GM20000 (cell line): ENCODE measurements around the gene ADAD2.
"Not testable (repeated sequence)": the region's sequence is repeated elsewhere in the genome, so short reads cannot be mapped to it uniquely, and the experiment has no call there.

Experiments
- DNase-seq: peaks from one replicate; pipeline ENCODE4 v3.0.0; 2012; ENCODE audit warnings: low spot score
- CTCF ChIP-seq: IDR thresholded peaks from 2 replicates; pipeline ENCODE4 v1.5.1; 2012; ENCODE audit warnings: mild to moderate bottlenecking, control low read depth; ENCODE audit errors: extremely low read depth, missing control alignments

ADAD2 gene

GRCh38 chr16:84197466-84198128 is 6.6 kb downstream of the ADAD2 start:
- DNase-seq: no peak

GRCh38 chr16:84198401-84198800 is 7.4 kb downstream of the ADAD2 start:
- DNase-seq: no peak
- no peak for TF ChIP-seq CTCF

More at GRCh38 chr16:84197466-84198128, 6.6 kb downstream of the ADAD2 start:
- TF ChIP-seq CTCF: no peak

GRCh38 chr16:84199097-84199496 is 8.1 kb downstream of the ADAD2 start:
- DNase-seq: no peak
- TF ChIP-seq CTCF: no peak

GRCh38 chr16:84199861-84200260 is 8.9 kb downstream of the ADAD2 start:
- no peak for TF ChIP-seq CTCF
- no peak for DNase-seq

GRCh38 chr16:84204551-84204950 is 13.6 kb downstream of the ADAD2 start:
- DNase-seq: not testable (repeated sequence)

- DNase-seq: not testable (repeated sequence)
Observed at GRCh38 chr16:84205123-84205522, 14.2 kb downstream of the ADAD2 start.

- no peak for DNase-seq
- TF ChIP-seq CTCF: no peak
Observed at GRCh38 chr16:84205976-84206691, 15.2 kb downstream of the ADAD2 start.

GRCh38 chr16:84207251-84207650 is 16.3 kb downstream of the ADAD2 start:
- DNase-seq: no peak
- no peak for TF ChIP-seq CTCF
